ENCODE measurements around the gene HMHB1.

The HMHB1 gene

DNA sequence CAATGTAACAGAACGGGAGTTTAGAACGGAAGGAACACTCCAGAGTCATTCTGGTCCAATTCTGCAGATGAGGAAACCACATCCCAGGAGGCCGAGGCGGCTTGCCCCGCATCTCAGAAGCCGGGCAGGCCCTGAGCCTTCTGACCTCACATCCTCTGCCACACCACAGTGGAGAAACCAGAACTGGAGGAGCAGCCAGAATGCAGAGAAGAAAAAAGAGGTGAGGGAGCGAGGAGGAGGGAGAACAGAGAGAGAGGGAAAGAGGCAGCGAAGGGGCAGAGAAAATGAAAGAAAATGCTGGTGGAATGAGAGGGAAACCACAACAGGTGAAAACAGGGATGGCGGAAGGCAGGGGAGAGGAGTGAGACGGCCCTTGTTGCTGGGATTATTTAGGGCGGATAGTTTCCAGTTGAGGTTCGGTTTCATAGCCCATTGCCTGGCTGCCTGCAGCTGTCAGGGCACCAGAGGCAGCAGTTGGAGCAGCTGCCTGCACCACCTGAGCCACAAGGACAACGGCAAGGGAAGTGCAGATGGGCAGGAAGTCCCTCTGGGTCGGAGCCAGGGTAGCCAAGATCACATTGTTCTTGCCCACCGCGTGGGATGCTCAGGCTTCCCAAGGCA is at the start of gene HMHB1:
HMHB1 (plus strand) TSS at position 77 of the 621 bp plus-strand sequence.
- no peak for DNase-seq

DNA sequence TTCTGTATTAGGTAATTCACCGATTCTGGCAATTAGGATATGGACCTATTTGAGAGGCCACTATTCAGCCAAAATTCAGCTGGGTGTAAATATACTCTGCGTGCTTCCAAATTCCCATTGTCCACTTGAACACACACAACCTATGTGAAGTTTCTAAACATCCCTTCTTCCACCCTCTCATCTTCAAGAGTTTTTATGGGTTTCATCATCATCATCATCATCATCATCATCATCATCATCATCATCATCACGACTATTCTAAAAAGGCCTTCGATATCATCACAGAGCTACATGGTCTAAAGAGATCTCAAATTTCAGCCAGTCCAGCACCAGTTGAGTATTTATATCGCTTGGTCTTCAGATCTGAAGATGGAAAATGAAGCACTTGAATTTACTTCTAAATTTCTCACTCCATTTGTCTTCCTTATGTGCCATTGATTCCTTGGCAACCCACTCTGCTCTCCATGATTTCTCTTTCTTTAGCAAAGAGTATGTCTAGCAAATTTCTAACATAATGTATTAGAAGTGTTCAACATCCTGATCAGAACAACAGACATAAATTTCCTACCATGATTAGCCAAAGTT is 49.2 kb upstream of the HMHB1 start:
- no peak for DNase-seq

GRCh38 chr5:143767162-143767561 is 44.8 kb upstream of the HMHB1 start:
- no peak for DNase-seq

- no peak for DNase-seq
Observed at GRCh38 chr5:143769026-143769786, 42.8 kb upstream of the HMHB1 start.

- no peak for DNase-seq
Observed at GRCh38 chr5:143770450-143770849, 41.5 kb upstream of the HMHB1 start.

DNA sequence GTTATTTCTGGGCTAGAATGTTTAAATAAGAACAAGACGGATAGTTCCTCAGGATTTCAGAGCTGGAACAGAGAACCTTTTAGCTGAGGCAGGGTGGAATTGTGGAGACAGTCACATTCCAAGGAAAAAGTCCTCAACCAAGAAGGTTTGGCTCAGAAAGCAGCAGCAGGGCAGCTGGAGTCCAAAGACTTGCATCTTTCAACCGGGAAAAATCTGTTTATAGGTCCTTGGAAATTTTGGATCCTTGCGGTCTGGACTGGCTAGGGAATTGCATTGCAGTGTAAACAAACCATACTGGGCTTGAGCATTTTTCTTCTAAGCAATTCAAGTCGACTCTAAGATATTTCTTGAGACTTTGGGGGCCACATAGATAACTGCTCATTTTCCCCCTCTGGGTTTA is 40.8 kb upstream of the HMHB1 start:
- DNase-seq: no peak

DNA sequence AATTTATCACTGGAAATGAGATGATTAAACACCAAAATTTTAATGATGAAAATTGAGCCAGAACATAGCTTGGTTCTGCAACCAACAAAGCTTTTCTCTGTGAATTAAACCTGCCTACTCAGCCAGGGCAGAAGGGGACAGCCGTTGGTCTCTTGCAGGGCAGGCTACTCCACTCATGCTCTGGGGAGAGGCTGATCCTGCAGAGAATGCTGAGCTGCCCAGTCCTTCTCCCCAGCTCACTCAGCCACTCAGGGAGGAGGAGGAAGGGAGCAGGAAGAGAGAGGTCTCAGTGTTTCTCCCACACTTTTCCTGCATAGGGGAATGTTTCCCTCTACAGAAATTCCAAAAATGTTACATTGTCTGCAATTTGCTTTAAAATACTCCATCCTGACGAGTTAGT is 40.4 kb upstream of the HMHB1 start:
- DNase-seq: no peak

GRCh38 chr5:143772621-143773020 is 39.3 kb upstream of the HMHB1 start:
- no peak for DNase-seq

DNA sequence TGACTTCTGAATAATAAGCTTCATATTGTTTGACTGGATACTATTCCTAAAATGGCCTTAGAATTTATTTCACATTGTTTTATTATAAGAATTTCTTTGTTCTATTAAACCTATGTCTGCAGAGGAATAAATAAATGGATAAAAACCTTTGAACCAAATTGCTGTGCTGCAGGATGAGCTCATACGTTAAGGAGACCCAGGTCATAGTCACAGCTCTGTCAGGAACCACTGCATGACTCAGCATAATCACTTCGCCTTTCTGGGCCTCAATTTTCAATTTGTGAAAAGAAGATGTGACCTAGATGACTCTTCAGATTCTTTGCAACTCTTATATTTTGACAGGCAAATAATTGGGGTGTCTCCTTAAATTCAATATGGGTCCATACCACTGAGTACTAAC is 36.7 kb upstream of the HMHB1 start:
- DNase-seq: no peak

- no peak for DNase-seq
Observed at GRCh38 chr5:143776951-143777350, 35.0 kb upstream of the HMHB1 start.

GRCh38 chr5:143779506-143779905 is 32.5 kb upstream of the HMHB1 start:
- no peak for DNase-seq

- no peak for DNase-seq
Observed at GRCh38 chr5:143781993-143782520, 29.9 kb upstream of the HMHB1 start.

DNA sequence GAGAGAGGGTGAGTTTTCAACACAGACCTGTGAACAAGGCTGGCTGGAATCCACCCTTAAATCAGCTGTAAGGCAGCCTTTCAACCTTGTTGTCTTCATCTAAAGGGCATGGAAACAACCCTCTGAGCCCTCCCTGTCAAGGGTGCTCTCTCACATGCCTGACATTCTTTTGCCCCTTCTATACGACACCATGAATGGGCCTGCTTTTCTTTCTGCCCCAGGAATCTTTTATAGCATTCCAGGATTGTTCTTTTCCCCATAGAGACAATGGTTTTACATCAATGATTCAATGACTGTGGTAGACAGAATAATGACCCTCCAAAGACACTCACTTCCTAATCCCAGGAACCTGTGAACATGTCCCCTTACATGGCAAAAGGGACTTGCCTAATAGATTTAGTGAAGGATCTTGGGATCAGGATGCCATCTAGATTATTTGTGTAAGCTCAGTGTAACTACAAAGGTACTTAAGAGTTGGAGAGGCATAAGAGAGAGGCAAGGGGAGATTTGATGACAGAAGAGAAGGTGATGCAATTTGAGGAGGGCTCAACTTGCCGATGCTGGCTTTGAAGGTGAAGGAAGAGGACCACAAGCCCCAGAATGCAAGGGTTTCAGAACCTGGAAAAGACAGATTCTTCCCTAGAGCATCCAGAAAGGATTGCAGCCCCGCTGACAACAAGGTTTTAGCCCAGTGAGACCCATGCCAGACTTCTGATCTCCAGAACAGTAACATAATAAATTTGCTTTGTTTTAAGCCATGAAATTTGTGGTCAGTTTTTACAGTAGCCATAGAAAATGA is 29.2 kb upstream of the HMHB1 start:
- DNase-seq: no peak

- DNase-seq: no peak
Observed at GRCh38 chr5:143788401-143788800, 23.6 kb upstream of the HMHB1 start.

- no peak for DNase-seq
Observed at GRCh38 chr5:143790457-143791112, 21.4 kb upstream of the HMHB1 start.

- DNase-seq: no peak
Observed at GRCh38 chr5:143791848-143792731, 19.9 kb upstream of the HMHB1 start.

GRCh38 chr5:143793249-143793648 is 18.7 kb upstream of the HMHB1 start:
- DNase-seq: no peak

DNA sequence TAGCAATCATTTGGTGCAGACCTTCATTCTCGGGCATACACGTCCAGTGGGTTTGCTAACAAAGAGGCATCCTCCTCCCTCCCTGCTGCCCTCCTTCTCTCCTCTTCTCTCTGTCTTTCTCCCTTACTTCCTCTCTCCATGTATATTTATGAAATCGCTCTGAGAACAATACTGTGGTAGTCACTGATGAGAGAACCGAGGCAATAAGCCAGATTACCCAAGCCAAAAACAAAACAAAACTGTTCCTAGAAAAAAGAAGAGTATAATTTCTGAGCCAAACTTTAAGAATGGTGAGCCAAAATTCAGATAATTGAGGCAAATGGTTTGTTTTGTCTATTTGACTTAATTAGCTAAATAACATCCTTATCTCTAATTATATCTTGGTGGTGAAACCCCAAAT is 15.8 kb upstream of the HMHB1 start:
- DNase-seq: no peak

- DNase-seq: no peak
Observed at GRCh38 chr5:143796753-143797152, 15.2 kb upstream of the HMHB1 start.

- DNase-seq: no peak
Observed at GRCh38 chr5:143800715-143801114, 11.2 kb upstream of the HMHB1 start.

- DNase-seq: no peak
Observed at GRCh38 chr5:143801252-143801939, 10.6 kb upstream of the HMHB1 start.

Data from NCI-H2227 treated with DMSO at 0.1 percent for 48 hours (cell line).